Keratinocyte (primary cell): ENCODE data around the gene NXPH4.

Source experiments
- EZH2 ChIP-seq: IDR thresholded peaks from one replicate; pipeline ENCODE4 v1.6.1; 2012; ENCODE audit warnings: inconsistent platforms, mild to moderate bottlenecking, low read length, moderate library complexity
- TF ChIP-seq, protein P1 (sequence below), 3 experiments: IDR thresholded peaks in 1 of 3; conservative IDR thresholded peaks in 1 of 3; optimal IDR thresholded peaks in 1 of 3; 2 replicates in 2 of 3; 3 replicates in 1 of 3; pipeline versions ENCODE3 to v1.5.1; 2011; ENCODE audit warnings: low read length in 3 of 3, mild to moderate bottlenecking in 3 of 3, moderate library complexity in 2 of 3, control low read depth in 1 of 3, inconsistent platforms in 1 of 3; ENCODE audit not compliant: insufficient read depth in 2 of 3; ENCODE audit errors: extremely low read depth in 1 of 3

DNA sequence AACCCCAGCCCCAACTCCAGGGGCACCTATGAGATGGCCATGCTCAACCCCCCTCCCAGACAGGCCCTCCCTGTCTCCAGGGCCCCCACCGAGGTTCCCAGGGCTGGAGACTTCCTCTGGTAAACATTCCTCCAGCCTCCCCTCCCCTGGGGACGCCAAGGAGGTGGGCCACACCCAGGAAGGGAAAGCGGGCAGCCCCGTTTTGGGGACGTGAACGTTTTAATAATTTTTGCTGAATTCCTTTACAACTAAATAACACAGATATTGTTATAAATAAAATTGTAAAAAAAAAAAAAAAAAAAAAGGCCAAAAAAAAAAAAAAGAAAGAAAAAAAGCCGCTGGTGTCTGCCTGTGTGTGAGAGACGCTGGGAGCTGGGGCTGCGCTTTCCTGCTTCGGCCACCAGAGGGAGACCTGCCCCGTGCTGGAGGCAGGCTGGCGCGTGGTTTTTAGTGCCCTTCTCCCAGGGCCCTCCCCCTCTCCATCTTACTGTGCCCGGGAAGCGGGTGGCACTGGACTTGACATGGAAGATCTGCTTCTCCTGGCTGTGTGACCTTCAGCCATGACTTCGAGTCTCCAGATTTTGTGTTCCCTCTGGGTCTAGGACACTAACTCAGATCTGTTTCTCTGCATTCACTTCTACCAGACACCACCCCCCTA, 3.4 kb upstream of the NXPH4 start:
- TF ChIP-seq, protein P1, sequence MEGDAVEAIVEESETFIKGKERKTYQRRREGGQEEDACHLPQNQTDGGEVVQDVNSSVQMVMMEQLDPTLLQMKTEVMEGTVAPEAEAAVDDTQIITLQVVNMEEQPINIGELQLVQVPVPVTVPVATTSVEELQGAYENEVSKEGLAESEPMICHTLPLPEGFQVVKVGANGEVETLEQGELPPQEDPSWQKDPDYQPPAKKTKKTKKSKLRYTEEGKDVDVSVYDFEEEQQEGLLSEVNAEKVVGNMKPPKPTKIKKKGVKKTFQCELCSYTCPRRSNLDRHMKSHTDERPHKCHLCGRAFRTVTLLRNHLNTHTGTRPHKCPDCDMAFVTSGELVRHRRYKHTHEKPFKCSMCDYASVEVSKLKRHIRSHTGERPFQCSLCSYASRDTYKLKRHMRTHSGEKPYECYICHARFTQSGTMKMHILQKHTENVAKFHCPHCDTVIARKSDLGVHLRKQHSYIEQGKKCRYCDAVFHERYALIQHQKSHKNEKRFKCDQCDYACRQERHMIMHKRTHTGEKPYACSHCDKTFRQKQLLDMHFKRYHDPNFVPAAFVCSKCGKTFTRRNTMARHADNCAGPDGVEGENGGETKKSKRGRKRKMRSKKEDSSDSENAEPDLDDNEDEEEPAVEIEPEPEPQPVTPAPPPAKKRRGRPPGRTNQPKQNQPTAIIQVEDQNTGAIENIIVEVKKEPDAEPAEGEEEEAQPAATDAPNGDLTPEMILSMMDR (optimal IDR thresholded peaks at IDR 0.05 in 1 of 3, IDR thresholded peaks at IDR 0.05 in 1 of 3, conservative IDR thresholded peaks at IDR 0.05 in 1 of 3; ENCODE audit: extremely low read depth in 1 of 3, insufficient read depth in 2 of 3, low read length in 3 of 3) = peak in 2 of 3 experiments; percentile 92 to 98
- TF ChIP-seq EZH2 = no peak
